HG02798 (cell line): Measurements from ENCODE around the gene POLK.
"Not testable (repeated sequence)": the region's sequence is repeated elsewhere in the genome, so short reads cannot be mapped to it uniquely, and the experiment has no call there.

ENCODE experiments used
- ATAC-seq: cut with Tn5 transposase; IDR thresholded peaks from one replicate; pipeline ENCODE4 v1.9.1; 2021; ENCODE audit warnings: mild to moderate bottlenecking; ENCODE audit not compliant: unreplicated experiment, poor library complexity

POLK gene

DNA sequence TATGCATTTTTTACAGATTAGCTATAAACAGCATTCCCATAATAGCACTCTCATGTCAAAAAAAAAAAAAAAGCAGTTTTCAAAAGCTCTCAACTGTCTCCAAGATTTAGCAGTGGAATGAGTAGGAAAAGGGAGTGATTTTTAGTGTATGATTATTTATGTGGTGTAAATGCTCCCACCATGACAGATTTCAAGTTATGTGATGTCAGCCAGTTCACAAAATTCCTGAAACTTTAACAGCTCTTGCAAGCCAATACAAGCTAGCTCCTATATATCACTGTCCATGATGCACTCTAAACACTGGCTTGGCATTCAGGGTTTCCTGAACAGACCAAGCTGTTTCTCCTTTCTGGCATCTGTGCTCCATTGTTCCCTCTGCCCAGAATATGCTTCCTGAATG, 91.7 kb downstream of the POLK start:
- no peak for ATAC-seq

DNA sequence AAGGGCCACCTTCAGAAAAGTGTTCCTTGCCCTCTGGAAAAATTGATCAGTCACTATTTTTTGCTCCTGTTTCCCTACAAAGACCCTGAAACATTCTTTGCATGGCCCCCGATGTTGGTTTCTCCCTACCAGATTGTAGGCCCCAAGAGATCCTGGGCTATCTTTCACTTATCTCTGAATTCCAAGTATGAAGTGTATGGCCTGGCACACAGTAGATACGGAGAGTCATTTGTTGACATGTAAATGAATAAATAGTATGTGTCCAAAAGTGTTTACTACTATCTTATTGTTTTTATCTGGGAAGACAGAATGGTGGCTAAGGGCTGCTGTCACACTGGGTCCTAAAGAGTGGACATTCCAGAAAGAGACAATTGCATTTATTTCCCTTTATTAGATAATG, 92.1 kb downstream of the POLK start:
- no peak for ATAC-seq

DNA sequence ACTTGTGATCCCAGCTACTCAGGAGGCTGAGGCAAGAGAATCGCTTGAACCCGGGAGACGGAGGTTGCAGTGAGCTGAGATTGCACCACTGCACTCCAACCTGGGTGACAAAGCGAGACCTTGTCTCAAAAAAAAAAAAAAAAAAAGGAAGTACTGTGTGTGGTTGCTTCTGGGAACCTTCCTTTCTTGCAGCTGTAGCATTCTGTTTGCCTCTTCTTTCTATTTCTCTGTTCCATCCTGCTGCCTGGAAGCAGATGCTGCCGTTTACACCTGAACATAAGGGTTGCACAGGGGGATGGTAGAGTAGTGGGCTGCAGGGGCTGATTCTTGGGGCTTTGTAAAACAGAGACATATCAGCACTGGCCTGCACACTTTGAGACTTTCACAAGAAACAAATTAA, 95.7 kb downstream of the POLK start:
- ATAC-seq, result not testable (repeated sequence)

DNA sequence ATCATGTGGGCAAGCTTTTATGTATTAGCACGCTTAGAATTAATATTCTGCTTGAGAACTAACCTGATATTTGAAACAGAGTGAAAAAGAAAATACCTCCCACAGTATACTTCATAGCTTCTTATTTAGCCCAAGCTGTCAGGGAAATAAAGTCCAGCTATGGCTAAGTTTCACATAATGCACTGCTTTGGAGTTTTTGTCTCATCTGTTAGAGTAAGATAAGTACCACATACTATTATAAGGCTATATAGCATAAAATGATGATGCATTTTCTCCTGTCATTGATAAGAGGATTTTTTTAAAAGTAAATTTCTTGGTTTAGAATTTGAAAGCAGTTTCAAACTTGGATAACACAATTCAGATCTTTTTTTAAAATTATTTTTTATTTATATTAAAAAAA, 97.2 kb downstream of the POLK start:
- ATAC-seq, result no peak

DNA sequence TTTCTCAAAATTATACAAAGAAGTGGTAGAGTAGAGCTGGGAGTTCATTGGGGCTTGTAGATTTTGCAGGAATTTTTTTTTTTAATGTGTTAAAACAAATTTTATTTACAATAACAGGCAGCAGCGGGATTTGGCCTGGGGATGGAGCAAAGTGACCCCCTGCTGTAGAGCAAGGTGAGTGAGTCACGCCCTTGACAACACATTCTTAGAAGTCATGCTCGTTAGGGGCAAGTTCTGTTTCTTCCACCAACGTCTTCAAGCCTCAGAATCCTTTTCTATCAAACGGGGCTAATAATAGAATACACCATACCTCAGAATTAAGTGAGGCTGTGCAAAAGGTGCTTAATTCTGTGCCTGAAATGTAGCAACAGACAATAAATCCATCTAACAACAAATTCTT, 98.5 kb downstream of the POLK start:
- ATAC-seq, result no peak

DNA sequence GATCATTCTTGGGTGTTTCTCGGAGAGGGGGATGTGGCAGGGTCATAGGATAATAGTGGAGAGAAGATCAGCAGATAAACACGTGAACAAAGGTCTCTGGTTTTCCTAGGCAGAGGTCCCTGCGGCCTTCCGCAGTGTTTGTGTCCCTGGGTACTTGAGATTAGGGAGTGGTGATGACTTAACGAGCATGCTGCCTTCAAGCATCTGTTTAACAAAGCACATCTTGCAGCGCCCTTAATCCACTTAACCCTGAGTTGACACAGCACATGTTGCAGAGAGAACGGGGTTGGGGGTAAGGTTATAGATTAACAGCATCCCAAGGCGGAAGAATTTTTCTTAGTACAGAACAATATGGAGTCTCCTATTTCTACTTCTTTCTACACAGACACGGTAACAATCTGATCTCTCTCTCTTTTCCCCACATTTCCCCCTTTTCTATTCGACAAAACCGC, 99.2 kb downstream of the POLK start:
- not testable (repeated sequence) for ATAC-seq

DNA sequence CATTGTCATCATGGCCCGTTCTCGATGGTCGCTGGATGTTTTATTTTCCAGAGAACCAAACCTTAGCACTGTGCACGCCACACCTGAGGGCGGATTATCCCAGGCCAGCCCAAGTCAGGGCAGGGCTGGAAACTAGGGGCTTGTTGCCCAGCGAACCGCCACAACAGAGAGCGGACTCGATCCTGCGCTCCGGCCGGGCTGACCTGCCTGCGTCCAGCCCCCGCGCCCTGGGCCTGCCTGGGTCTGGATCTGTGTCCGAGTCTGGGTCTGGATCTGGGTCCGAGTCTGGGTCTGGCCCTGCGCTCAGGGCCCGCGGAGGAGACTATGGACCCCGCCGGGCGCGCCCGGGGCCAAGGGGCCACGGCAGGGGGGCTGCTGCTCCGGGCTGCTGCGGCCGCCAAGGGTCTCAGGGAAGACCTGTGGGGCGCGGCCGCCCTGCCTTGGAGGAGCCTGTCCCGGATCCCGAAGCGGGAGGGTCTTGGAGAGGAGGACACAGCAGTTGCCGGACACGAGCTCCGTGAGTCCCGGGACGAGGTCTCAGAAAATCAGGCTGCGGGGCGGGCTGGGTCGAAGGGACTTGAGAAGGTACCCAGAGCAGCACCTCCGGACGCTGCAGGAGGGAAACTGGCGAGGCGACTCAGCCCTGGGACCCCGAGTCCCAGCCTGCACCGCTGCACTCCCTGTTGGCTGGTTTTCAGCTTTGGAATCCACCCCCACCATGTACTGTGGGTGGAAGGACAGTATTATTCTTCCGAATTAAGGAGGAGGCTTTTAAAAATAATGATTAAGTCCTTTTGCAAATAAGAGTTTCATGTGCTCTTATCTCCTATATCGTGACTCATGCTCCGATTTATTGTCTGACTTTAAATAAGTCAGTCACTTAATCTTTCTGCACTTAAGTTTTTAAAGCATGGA, 99.9 kb downstream of the POLK start, which contains the start of gene ANKDD1B:
ANKDD1B (plus strand) TSS at position 143 of the 915 bp plus-strand sequence; CDS start at position 325, 182 bp downstream.
- ATAC-seq, result no peak

DNA sequence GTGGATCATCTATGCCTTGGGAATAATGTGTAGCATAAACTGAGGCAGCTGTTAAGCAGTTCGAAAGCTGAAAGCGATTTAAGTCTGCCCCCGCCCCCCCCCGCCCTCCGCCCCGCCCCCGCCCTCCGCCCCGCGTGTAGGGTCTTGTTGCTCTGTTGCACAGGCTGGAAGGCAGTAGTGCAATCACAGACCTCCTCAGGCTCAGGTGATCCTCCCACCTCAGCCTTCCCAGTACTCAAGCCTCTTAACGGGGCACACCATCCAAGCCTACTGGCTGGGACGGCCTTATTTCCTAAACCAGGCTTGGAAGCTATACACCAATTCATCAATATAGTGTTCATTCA, 100.5 kb downstream of the POLK start:
- no peak for ATAC-seq

DNA sequence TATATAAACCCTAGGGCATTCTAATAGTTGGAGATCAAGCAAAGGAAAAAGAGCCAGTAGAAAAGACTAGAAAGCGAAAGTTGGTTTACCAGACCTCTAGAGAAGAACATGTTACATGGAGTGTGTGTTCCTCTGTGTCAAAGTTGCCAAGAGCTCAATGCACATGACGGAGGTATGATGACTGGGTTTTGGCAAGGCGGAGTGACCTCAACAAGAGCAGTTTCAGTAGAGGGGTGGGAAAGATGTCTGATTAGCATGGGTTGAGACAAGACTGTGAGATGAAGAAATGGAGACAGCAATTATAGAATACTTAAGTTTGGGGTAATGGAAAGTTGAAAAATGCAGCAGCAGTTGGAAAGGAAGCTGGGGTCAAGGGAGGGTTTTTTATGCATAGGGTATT, 101.2 kb downstream of the POLK start:
- no peak for ATAC-seq

DNA sequence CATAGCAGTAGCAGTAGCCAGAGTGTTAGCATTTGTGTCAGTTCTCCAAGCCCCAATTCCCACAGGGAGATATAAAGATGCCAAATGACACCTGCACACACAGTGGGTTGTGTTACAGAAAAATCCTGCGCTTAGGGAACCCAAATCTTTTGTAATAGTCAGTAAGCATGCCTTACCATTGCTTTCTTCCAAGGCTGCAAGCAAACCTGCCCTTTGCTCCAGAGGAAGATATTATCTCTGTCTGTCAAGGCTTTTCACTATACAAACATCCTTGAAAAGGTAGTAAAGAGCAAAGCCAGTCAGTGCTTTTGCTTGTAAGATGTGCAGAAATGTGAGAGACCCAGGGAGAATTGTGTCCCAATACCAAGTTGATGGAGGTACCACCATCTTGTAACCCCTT, 102.5 kb downstream of the POLK start:
- ATAC-seq, result no peak

DNA sequence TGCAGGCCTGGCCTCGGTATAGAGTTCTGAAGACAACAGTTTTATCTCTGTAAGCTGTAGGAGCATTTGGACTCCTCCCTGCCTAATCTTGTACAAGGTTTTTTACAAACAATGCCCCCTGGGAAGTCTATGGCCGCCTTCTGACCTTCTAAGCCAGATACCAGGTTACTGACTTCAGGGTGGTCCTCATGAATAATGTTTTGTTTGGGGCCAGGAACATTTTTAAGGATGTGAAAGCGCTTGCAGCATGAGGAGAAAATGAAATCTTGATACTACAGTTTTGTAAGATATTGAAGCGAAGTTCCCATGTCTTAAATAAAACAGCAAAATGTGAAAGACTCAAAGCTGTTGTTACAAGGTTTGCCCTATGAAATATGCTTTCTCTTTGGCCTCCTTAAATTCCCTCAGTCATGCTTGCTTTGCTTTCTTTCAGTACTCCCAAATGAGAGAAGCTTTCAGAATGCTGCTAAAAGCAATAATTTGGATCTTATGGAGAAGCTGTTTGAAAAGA, 104.7 kb downstream of the POLK start:
- ATAC-seq, result no peak

DNA sequence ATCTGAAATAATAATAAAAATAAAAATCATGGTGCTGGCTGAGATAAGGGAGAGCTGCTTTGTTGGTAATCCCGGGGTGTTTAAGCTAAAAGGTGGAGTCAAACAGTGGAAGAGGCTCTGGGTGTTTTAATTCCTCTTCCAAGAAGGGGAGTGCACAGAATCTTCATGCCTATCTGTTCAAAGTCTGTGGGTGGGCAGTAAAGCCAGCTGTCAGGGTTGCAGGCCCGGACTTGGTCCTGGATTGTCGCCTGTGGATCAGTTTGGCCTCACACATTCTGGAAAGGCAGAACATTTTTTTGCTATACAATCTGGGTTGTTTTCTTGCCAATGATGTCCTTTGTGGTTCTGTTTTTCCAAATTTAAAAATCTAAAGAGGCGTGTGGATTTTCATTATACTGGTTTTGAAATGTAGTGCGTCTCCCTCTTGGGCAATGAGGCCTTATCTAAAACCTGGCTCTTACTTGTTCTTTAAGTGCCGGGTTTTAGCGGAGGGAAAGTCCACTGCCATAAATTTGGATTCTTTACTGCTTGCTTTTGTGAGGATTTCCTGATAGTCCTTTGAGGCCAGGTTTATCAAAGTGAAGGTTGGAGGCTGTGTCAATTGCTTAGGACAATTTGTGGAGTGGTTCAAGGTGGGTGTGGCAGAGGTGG, 105.4 kb downstream of the POLK start:
- no peak for ATAC-seq

DNA sequence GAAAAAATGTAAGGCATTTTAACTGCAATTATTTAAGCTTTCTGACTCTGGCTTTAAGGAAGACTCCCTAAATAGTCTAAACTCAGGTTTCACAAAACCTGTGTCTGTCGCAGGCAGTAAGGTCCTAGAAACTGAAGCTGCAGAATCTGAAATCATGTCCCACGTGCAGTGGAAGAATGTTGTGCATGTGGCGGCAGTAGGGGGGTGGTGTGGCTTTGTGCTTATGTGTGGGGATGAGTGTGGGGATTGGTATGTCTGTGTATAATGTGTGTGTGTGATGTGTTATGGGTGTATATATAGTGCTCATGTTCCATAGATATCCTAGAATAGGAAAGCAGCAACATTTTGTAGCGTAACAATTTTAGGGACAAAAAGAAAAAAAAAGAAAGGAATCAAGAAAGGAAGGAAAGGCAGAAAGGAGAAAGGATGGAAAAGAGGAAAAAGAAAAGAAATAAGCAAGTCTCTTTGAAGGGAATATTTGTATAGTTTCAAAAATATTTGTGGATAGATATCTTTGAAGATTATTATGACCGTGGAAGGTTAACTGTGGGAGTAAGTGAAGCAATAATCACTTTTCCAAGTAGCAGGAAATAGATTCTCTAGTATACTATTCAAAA, 106.2 kb downstream of the POLK start:
- no peak for ATAC-seq

DNA sequence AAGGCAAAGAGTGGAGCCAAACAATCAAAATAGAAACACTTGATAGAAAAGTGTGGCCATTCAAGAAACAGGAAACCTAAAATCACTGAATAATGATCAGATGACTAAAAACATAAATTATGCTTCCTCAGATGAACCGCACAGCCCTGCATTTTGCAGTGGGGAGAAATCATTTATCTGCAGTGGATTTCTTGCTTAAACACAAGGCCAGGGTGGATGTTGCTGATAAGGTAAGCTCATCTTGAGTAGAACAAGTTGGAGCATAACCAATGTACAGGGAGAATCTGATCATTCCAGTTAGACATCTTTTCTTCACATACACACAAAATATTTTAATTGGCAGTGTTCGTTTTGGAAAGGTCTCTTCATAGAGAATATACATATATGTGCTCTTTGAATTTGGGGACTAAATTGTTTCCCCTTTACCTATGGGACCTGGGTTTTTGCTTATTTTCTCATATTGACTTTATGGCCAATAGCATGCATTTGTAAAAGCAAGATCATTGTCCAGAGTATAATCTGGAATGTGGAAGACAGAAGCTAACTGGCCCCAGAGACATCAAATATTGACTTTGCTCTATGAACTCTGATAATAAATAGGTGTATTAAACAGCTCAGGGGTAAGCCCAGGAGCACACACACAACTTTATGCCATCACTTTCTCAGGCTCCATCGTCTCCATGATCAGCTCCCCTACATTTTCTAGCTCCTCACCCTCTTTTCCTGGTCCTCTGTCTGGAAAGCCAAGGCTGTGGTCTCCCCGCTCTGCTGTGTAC, 108.7 kb downstream of the POLK start:
- no peak for ATAC-seq

DNA sequence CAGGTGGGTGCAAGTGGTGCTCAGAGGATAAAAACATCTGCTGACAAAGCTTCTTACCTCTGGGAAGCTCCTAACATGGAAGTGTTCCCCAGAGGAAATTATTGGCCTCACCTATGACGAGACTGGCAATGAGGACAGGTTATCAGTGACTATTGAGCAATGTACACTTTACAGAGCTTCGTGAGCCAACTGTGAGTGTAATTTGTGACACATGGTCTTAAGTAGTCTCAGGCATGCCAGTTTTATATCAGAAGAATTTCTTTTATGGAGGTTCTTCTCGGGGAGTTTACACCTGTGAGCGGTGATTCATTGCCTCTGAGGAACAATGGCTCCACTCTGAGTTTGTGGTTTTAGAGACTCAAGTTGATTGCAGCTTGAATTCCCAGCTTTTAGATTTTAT, 110.9 kb downstream of the POLK start:
- ATAC-seq, result no peak

DNA sequence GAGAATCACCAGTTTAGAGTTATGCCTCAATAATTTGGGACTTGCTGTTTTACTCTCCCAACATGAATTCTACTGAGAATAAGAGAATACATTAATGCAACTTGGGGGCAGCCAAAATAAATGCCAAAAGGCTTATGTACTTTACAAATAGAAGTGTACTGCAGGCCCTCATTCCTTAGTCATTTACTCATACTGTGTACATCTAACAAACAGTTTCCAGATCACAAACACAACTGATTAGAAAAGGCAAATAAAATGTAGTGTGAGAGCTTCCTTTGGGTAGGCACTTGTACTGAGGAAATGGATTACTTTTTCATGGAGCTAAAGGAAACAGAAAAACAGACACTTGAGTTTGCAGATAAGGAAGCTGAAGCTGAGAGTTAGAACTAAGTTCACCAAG, 112.2 kb downstream of the POLK start:
- no peak for ATAC-seq

DNA sequence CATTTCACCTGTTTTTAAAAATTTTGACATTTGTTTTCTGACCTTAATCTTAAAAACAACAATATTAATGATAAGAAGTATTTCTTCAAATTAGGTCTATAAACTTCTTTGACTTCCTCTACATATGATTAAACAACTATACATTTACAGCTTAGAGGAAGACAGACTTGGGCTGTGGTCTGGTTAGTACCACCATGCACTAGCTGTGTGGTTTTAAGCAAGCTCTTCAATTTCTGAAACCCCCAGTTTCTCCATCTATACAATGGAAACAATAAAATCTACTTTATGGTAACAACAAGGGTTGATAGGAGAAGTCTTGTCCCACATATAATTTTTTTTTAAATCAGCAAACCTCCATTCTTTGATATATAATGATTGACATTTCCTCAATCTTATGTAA, 115.3 kb downstream of the POLK start:
- no peak for ATAC-seq

DNA sequence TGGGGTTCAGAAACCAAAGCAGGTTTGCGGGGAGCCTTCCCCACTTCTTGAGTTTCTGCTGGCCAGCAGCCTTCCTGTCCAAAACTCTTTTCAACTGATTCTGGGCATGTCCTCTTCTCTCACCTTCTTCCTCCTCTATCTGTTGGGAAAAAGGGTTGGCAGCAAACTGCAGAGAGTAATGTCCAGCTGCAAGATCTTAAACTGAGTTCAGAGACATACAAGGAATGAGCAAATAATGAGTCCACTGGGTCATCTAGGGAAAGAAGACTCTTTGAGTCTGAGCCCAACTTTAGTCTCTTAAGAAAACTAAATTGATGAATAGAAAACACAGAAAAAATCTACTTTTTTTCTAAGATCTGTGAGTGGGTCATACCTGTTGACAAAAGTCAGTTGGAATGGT, 116.1 kb downstream of the POLK start:
- no peak for ATAC-seq

DNA sequence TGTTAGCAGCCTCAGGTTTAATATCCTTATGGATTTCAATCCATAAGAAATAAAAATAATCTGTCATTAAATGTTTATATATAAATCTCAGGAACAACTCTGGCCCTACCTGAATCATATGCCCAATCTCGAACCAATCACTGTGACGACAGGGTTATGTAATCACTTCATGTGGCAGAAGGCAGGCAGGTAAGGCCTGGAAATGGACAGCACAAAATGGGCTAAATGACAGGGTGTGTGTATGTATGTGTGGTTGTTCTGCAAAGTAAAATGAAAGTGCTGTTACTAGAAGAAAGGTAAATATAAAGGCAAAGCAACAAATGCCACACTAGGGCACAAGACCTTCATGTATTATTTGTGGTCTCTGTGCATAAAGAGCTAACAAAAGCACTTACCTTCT, 119.2 kb downstream of the POLK start:
- no peak for ATAC-seq

DNA sequence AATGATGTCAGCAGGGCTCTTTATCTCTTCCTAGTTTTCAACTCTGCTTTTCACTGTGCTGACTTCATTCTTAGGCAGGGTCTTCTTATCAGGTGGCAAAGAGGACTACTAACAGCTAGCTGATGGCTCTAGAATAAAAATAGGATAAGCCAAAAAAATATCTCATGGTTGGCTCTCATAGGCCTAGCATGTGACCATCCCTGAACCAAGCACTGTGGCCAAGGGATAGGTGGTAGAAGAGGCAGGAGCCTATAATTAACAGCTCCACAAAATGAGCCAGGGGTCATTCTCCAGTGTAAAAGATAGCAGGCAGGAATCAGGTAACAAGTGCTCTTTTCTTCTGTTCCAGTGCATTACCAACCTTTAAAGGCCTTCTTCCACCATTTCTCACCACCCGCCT, 120.6 kb downstream of the POLK start:
- ATAC-seq, result no peak
